Lung (tissue), 12 donors: Measurements from ENCODE around the gene PDZD2. TPM values are rescaled to one million over a fixed set of nuclear protein-coding genes. Genes with fewer than 3 reads are reported as not detected.

Experiments
- ATAC-seq: fragments of 200-7000 bp; cut with Tn5 transposase; one replicate; pipeline ENCODE4 v1.9.1; 2020; ENCODE audit warnings: moderate number of reproducible peaks; ENCODE audit not compliant: insufficient read depth, low FRiP score
- DNase-seq, 3 donors: peaks; one replicate each; pipeline ENCODE4 v3.0.0-alpha.2; 2013 to 2017
- H3K27ac ChIP-seq, 2 donors: one replicate each; pipeline ENCODE4 v1.5.1; 2013; ENCODE audit warnings: mild to moderate bottlenecking in 2 of 2, moderate library complexity in 2 of 2, control low read depth in 1 of 2, inconsistent platforms in 1 of 2, low read depth in 1 of 2, low read length in 1 of 2
- H3K27me3 ChIP-seq, 3 donors: one replicate each; pipeline ENCODE4 v1.5.1; 2013; ENCODE audit warnings: low read length in 2 of 3; ENCODE audit not compliant: control insufficient read depth in 3 of 3, insufficient read depth in 3 of 3
- H3K36me3 ChIP-seq, 4 donors: one replicate each; pipeline ENCODE4 v1.5.1; 2013; ENCODE audit warnings: low read length in 4 of 4, mild to moderate bottlenecking in 1 of 4, moderate library complexity in 1 of 4; ENCODE audit not compliant: control insufficient read depth in 4 of 4, insufficient read depth in 4 of 4
- H3K4me1 ChIP-seq, 5 donors: one replicate each; pipeline ENCODE4 v1.5.1; 2013; ENCODE audit warnings: low read length in 5 of 5, mild to moderate bottlenecking in 2 of 5, moderate library complexity in 1 of 5; ENCODE audit not compliant: control insufficient read depth in 5 of 5, insufficient read depth in 5 of 5
- H3K4me3 ChIP-seq: one replicate; pipeline ENCODE4 v1.5.1; 2013; ENCODE audit warnings: mild to moderate bottlenecking, control low read depth, moderate library complexity
- H3K9ac ChIP-seq, 2 donors: one replicate each; pipeline ENCODE4 v1.5.1; 2013; ENCODE audit warnings: low read length in 2 of 2, control low read depth in 1 of 2; ENCODE audit not compliant: insufficient read depth in 1 of 2
- H3K9me3 ChIP-seq, 4 donors: one replicate each; pipeline ENCODE4 v1.5.1; 2013; ENCODE audit warnings: low read length in 3 of 4, mild to moderate bottlenecking in 1 of 4, moderate library complexity in 1 of 4; ENCODE audit not compliant: control insufficient read depth in 4 of 4, insufficient read depth in 3 of 4
- CTCF ChIP-seq: IDR thresholded peaks from 2 replicates; pipeline ENCODE4 v1.5.1; 2012; ENCODE audit warnings: mild to moderate bottlenecking; ENCODE audit errors: control extremely low read depth, extremely low read depth
- WGBS, 2 donors: extraction: QIAGEN DNeasy Blood & Tissue Kit; methylation state at CpG; one replicate each; pipeline ENCODE4 v1.1.7; 2013; 5-methylcytosine and 5-hydroxymethylcytosine counted together
- polyA plus RNA-seq, 2 donors: library from polyadenylated mRNA; stranded (reverse); fragments of 200-250 nt; gene quantifications; one replicate each; pipeline ENCODE4 v1.2.1, GENCODE V29; 2013
- total RNA-seq, 2 donors: library from RNA; depleted of rRNA in 1 of 2; stranded (reverse); fragments of >200 nt in 1 of 2; gene quantifications; one replicate each; pipeline ENCODE4 v1.2.1, GENCODE V29; 2014 to 2021
- donor health status: control.
- donor health status: control.
- donor health status: Bipolar disorder and iron deficiency.
- donor health status: healthy.
- donor health status: DM: yes; HTN: yes; CAD: no.

PDZD2 gene
- total and polyA plus RNA-seq, 4 donors: 9.2 to 56.3 (median 24.8) TPM

- WGBS, 2 donors: 93 to 94% methylated on average over 9 of the region's 9 CpGs
- Histone ChIP-seq H3K9ac (no peak overlapping the region), H3K36me3 (no peaks in the 10 kb centered on the region), H3K27me3 (peaks cover 0 to 2% (median 0%) of the 10 kb centered on the region in 3 donors), H3K4me1 (peaks cover 0 to 15% (median 5%) of the 10 kb centered on the region in 5 donors), H3K9me3 (peaks cover 0 to 7% (median under 1%) of the 10 kb centered on the region in 4 donors), H3K4me3 (no peak overlapping the region), H3K27ac (no peak overlapping the region)
- DNase-seq: no peak
- no peak for TF ChIP-seq CTCF
- no peak for ATAC-seq
These were observed 129.9 kb downstream of the PDZD2 start for GRCh38 chr5:31768784-31769183.

- peaks cover 0 to 7% (median 3%) of the 10 kb centered on the region in 4 donors for H3K9me3 ChIP-seq
- H3K9ac ChIP-seq: no peak overlapping the region
- ATAC-seq (no peak), DNase-seq (no peak)
- no peak for TF ChIP-seq CTCF
- no peak overlapping the region for H3K4me3 ChIP-seq
- no peak overlapping the region for H3K27ac ChIP-seq
- 82 to 88% methylated on average over 3 of the region's 3 CpGs for WGBS, 2 donors
- H3K36me3 ChIP-seq: no peaks in the 10 kb centered on the region
- peaks cover 0 to 15% (median 5%) of the 10 kb centered on the region in 5 donors for H3K4me1 ChIP-seq
- no peaks in the 10 kb centered on the region for H3K27me3 ChIP-seq
These were observed 130.6 kb downstream of the PDZD2 start for GRCh38 chr5:31769530-31769929.

GRCh38 chr5:31770132-31770720 is 131.3 kb downstream of the PDZD2 start:
- peaks cover 0 to 7% (median 3%) of the 10 kb centered on the region in 4 donors for H3K9me3 ChIP-seq
- no peak overlapping the region for H3K4me3 ChIP-seq
- no peak overlapping the region for H3K9ac ChIP-seq
- DNase-seq: no peak
- H3K27ac ChIP-seq: no peak overlapping the region
- WGBS, 2 donors: 66 to 70% methylated on average over 7 of the region's 7 CpGs
- no peak for TF ChIP-seq CTCF
- no peak for ATAC-seq
- H3K27me3 ChIP-seq: no peaks in the 10 kb centered on the region
- H3K4me1 ChIP-seq: peaks cover 0 to 16% (median 5%) of the 10 kb centered on the region in 5 donors
- H3K36me3 ChIP-seq: no peaks in the 10 kb centered on the region

GRCh38 chr5:31770998-31771397 is 132.1 kb downstream of the PDZD2 start:
- DNase-seq (no peak), ATAC-seq (no peak)
- H3K4me1 ChIP-seq: peaks cover 0 to 24% (median 8%) of the 10 kb centered on the region in 5 donors
- H3K36me3 ChIP-seq: no peaks in the 10 kb centered on the region
- no peak overlapping the region for H3K27ac ChIP-seq
- H3K27me3 ChIP-seq: no peaks in the 10 kb centered on the region
- WGBS, 2 donors: 51 to 61% methylated on average over 1 of the region's 1 CpG
- H3K9ac ChIP-seq: no peak overlapping the region
- H3K4me3 ChIP-seq: no peak overlapping the region
- TF ChIP-seq CTCF: no peak
- peaks cover 0 to 7% (median 3%) of the 10 kb centered on the region in 4 donors for H3K9me3 ChIP-seq
